Thyroid gland (tissue), 4 donors: ENCODE results near the gene WDFY2. TPM values are rescaled to one million over a fixed set of nuclear protein-coding genes. Genes with fewer than 3 reads are reported as not detected.

Experiments used
- DNase-seq, 2 donors: peaks; one replicate each; pipeline ENCODE4 v3.0.0-alpha.2; 2019
- H3K27ac ChIP-seq, 3 donors: fragments of 200-600 bp; sonication (generic); 1 replicate in 2 of 3; 2 replicates in 1 of 3; pipeline ENCODE4 v1.5.1; 2016 to 2019; ENCODE audit warnings: mild to moderate bottlenecking in 1 of 3, moderate library complexity in 1 of 3
- H3K27me3 ChIP-seq: fragments of 200-600 bp; sonication (generic); one replicate; pipeline ENCODE4 v1.5.1; 2019
- H3K36me3 ChIP-seq, 2 donors: fragments of 200-600 bp; sonication (generic); one replicate each; pipeline ENCODE4 v1.5.1; 2016 to 2019
- H3K4me1 ChIP-seq, 2 donors: fragments of 200-600 bp; sonication (generic); one replicate each; pipeline ENCODE4 v1.5.1; 2017 to 2019
- H3K4me3 ChIP-seq, 3 donors: fragments of 200-600 bp; sonication (generic); replicated peaks in 1 of 3; 1 replicate in 2 of 3; 2 replicates in 1 of 3; pipeline ENCODE4 v1.5.1; 2016; ENCODE audit warnings: mild to moderate bottlenecking in 1 of 3
- H3K9me3 ChIP-seq: fragments of 200-600 bp; sonication (generic); one replicate; pipeline ENCODE4 v1.5.1; 2017
- POLR2A ChIP-seq, 2 donors: fragments of 450-650 bp; IDR thresholded peaks; one replicate each; pipeline ENCODE4 v1.6.1; 2017; ENCODE audit warnings: antibody characterized with exemption in 2 of 2, mild to moderate bottlenecking in 2 of 2, moderate library complexity in 1 of 2
- WGBS, 2 donors: methylation state at CpG; one replicate each; pipeline ENCODE4 v1.1.5; 2017; 5-methylcytosine and 5-hydroxymethylcytosine counted together
- intact Hi-C: fragments of 100-400 bp; cut with DNase I; formaldehyde crosslinking; loops from one replicate; pipeline ENCODE4 v1.15.1; 2023
- total RNA-seq, 4 donors: library from RNA; depleted of rRNA; stranded (reverse); fragments of >200 nt; gene quantifications; one replicate each; pipeline ENCODE4 v1.2.3, GENCODE V29; 2016
- TF ChIP-seq, protein P1 (sequence below), 6 experiments: fragments of 200-600 bp in 3 of 6; fragments of 450-650 bp in 3 of 6; sonication (generic) in 3 of 6; IDR thresholded peaks; one replicate each; pipeline ENCODE4 v1.5.1; 2016 to 2019; ENCODE audit warnings: antibody characterized with exemption in 6 of 6, mild to moderate bottlenecking in 2 of 6, inconsistent platforms in 1 of 6, moderate library complexity in 1 of 6

The WDFY2 gene
- 10 to 100 TPM; 15.8 to 23.9 (median 20.9) TPM for total RNA-seq

- no peaks in the 10 kb centered on the region for H3K27me3 ChIP-seq
- peak; percentile 100 for DNase-seq
- H3K36me3 ChIP-seq, result no peaks in the 10 kb centered on the region
- intact Hi-C loops, result loop anchor here (5.0 kb wide), 1 partner anchor 127 kb away; no protein-coding TSS in a partner anchor
- peak within 1 kb of the TSS; percentile 72 to 98 (median 89) for H3K4me3 ChIP-seq
- 0 to 1% methylated on average over 31 to 34 of the region's 81 CpGs for WGBS, 2 donors
- H3K9me3 ChIP-seq, result no peaks in the 10 kb centered on the region
- peaks cover 17 to 22% of the 10 kb centered on the region in 2 donors for H3K4me1 ChIP-seq
- H3K27ac ChIP-seq, result peak within 1 kb of the TSS; percentile 84 to 96 (median 93)
- TF ChIP-seq POLR2A (IDR thresholded peaks at IDR 0.05), result peak; percentile 93 to 98
- TF ChIP-seq, protein P1, sequence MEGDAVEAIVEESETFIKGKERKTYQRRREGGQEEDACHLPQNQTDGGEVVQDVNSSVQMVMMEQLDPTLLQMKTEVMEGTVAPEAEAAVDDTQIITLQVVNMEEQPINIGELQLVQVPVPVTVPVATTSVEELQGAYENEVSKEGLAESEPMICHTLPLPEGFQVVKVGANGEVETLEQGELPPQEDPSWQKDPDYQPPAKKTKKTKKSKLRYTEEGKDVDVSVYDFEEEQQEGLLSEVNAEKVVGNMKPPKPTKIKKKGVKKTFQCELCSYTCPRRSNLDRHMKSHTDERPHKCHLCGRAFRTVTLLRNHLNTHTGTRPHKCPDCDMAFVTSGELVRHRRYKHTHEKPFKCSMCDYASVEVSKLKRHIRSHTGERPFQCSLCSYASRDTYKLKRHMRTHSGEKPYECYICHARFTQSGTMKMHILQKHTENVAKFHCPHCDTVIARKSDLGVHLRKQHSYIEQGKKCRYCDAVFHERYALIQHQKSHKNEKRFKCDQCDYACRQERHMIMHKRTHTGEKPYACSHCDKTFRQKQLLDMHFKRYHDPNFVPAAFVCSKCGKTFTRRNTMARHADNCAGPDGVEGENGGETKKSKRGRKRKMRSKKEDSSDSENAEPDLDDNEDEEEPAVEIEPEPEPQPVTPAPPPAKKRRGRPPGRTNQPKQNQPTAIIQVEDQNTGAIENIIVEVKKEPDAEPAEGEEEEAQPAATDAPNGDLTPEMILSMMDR (IDR thresholded peaks at IDR 0.05), result peak in 3 of 6 experiments; percentile 16 to 57 (median 20)
These were observed at the start of gene WDFY2 for GRCh38 chr13:51583875-51584730. WDFY2 (plus strand) TSS chr13:51584462; CDS start chr13:51584688, 226 bp downstream.

DNA sequence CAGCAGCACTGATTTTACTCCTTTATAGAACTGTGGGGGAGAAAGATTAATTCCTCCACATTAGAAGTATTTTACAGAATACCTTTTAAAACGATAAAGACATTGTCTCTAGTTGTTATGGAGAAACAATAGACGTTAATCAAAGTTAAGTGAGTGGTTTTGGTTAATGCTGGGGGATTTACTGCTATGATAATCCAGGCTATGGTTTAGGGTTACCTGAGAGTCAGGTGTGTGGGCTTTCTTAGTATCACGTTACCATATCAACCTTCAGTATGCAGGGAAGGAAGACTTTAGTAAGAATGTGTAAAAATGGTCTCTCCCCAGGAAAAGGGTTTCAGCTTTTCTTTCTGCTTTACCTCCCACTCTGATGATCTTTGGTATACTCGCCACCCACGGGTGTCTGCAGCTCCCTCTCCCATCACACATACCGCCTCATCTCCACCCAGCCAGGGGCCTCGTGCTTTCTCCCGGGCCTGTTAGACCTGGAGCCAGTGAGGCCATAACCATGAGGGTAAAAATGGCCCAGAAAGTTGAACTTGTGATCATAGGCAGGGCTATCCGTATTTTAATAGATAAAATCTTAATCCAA is 45.6 kb upstream of the WDFY2 start:
- Histone ChIP-seq H3K9me3 (no peaks in the 10 kb centered on the region), H3K27me3 (no peaks in the 10 kb centered on the region), H3K27ac (no peak overlapping the region), H3K4me3 (no peak overlapping the region), H3K36me3 (no peaks in the 10 kb centered on the region), H3K4me1 (peaks cover 5 to 13% of the 10 kb centered on the region in 2 donors)
- DNase-seq, result no peak
- 71 to 73% methylated on average over 9 of the region's 9 CpGs for WGBS, 2 donors
- intact Hi-C loops, result no loop called here
- TF ChIP-seq, protein P1 (IDR thresholded peaks at IDR 0.05), result no peak
- no peak for TF ChIP-seq POLR2A (IDR thresholded peaks at IDR 0.05)

DNA sequence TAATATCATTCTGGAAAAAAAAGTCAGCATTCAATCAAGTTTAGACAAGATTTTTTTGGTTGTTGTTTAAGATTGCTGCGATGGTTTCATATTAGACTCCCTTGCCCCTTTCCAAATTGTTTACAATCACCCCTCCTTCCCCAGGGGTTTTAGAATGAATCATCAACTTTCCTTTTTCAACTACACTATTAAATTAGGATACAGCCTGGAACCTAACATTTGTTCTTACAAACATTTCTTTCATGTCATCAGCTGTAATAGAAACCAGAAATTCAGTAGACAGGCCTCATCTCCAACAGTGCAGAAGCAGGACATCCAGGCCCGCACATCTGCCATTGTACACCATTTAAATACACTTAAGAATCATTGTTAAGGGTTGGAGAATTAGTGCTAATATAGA is 44.4 kb upstream of the WDFY2 start:
- WGBS, 2 donors, result 68 to 80% methylated on average over 2 of the region's 2 CpGs
- Histone ChIP-seq H3K9me3 (no peaks in the 10 kb centered on the region), H3K36me3 (no peaks in the 10 kb centered on the region), H3K27me3 (no peaks in the 10 kb centered on the region), H3K4me1 (peaks cover 5 to 13% of the 10 kb centered on the region in 2 donors), H3K27ac (no peak overlapping the region), H3K4me3 (no peak overlapping the region)
- intact Hi-C loops, result no loop called here
- TF ChIP-seq, protein P1 (IDR thresholded peaks at IDR 0.05), result no peak
- TF ChIP-seq POLR2A (IDR thresholded peaks at IDR 0.05), result no peak
- DNase-seq, result no peak

- TF ChIP-seq, protein P1 (IDR thresholded peaks at IDR 0.05), result no peak
- TF ChIP-seq POLR2A (IDR thresholded peaks at IDR 0.05), result no peak
- 91 to 94% methylated on average over 3 of the region's 3 CpGs for WGBS, 2 donors
- Histone ChIP-seq H3K27me3 (no peaks in the 10 kb centered on the region), H3K4me3 (no peak overlapping the region), H3K9me3 (no peaks in the 10 kb centered on the region), H3K36me3 (no peaks in the 10 kb centered on the region), H3K27ac (no peak overlapping the region), H3K4me1 (peaks cover 5 to 13% of the 10 kb centered on the region in 2 donors)
- DNase-seq, result no peak
- intact Hi-C loops, result no loop called here
These were observed 43.2 kb upstream of the WDFY2 start for GRCh38 chr13:51541037-51541436.

DNA sequence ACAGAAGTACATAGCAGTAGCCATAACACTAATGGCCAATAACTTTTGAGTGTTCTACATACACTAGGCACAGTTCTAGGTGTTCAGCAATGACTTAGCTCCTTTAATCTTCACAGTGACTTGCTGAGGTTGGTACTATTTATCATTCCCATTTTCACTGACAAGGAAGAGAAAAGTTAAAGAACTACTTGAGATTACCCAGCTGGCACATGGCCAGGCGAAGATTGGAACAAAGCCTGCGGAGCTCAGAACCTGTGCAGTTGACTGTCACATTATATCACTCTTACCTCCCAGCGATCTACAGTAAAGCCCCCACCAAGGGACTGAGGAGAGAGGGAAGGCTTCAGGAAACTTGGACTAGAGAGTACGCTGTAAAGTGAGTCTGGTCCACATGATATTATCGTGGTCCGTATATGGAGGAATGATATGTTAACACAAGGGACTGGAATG is 42.4 kb upstream of the WDFY2 start:
- 40 to 49% methylated on average over 6 of the region's 6 CpGs for WGBS, 2 donors
- intact Hi-C loops, result no loop called here
- Histone ChIP-seq H3K4me1 (peaks cover 5 to 13% of the 10 kb centered on the region in 2 donors), H3K27ac (no peak overlapping the region), H3K27me3 (no peaks in the 10 kb centered on the region), H3K36me3 (no peaks in the 10 kb centered on the region), H3K4me3 (no peak overlapping the region), H3K9me3 (no peaks in the 10 kb centered on the region)
- peak; percentile 53 to 62 for DNase-seq
- no peak for TF ChIP-seq POLR2A (IDR thresholded peaks at IDR 0.05)
- TF ChIP-seq, protein P1 (IDR thresholded peaks at IDR 0.05), result no peak
